WERI-Rb-1 (cell line): ENCODE results near the gene ARVCF.

Source experiments
- DNase-seq: peaks from one replicate; pipeline ENCODE4 v3.0.0-alpha.2; 2020
- H3K27ac ChIP-seq: fragments of 250-450 bp; sonication (Bioruptor Pico); 2 replicates; pipeline ENCODE4 v1.5.1; 2020; ENCODE audit warnings: mild to moderate bottlenecking, moderate library complexity
- H3K27me3 ChIP-seq: fragments of 250-450 bp; sonication (Bioruptor Pico); 2 replicates; pipeline ENCODE4 v1.5.1; 2021; ENCODE audit warnings: mild to moderate bottlenecking, low read depth, moderate library complexity; ENCODE audit not compliant: insufficient read depth, severe bottlenecking
- H3K36me3 ChIP-seq: fragments of 250-450 bp; sonication (Bioruptor Pico); 2 replicates; pipeline ENCODE4 v1.5.1; 2020; ENCODE audit warnings: mild to moderate bottlenecking, moderate library complexity
- H3K4me3 ChIP-seq: 2 replicates; pipeline ENCODE4 v1.5.1; 2011; ENCODE audit warnings: low read depth, mild to moderate bottlenecking, control low read depth, low read length
- H3K9me3 ChIP-seq: fragments of 250-450 bp; sonication (Bioruptor Pico); 2 replicates; pipeline ENCODE4 v1.5.1; 2021; ENCODE audit warnings: mild to moderate bottlenecking, moderate library complexity; ENCODE audit not compliant: severe bottlenecking
- CTCF ChIP-seq: IDR thresholded peaks from 2 replicates; pipeline ENCODE4 v1.5.1; 2011; ENCODE audit warnings: low read depth, mild to moderate bottlenecking, control low read depth, inconsistent platforms, low read length

ARVCF gene

GRCh38 chr22:20016734-20017621 lies at the start of gene ARVCF:
Gene ARVCF (minus strand): TSS chr22:20016823. CDS start chr22:19990794, 26,029 bp downstream.
- TF ChIP-seq CTCF, result no peak
- no peaks in the 10 kb centered on the region for H3K9me3 ChIP-seq
- DNase-seq, result peak; percentile 91
- H3K27ac ChIP-seq, result peak within 1 kb of the TSS; percentile 35
- peaks cover 3% of the 10 kb centered on the region; the same call in 1 of the 2 replicates for H3K36me3 ChIP-seq
- H3K27me3 ChIP-seq, result peaks cover 4% of the 10 kb centered on the region
- H3K4me3 ChIP-seq, result peak within 1 kb of the TSS; percentile 65

- no peak for TF ChIP-seq CTCF
- no peaks in the 10 kb centered on the region; the same call in 1 of the 2 replicates for H3K36me3 ChIP-seq
- H3K4me3 ChIP-seq, result no peak overlapping the region
- no peak for DNase-seq
- no peaks in the 10 kb centered on the region for H3K9me3 ChIP-seq
- H3K27me3 ChIP-seq, result no peaks in the 10 kb centered on the region
- no peak overlapping the region for H3K27ac ChIP-seq
Observed at GRCh38 chr22:20065896-20066616, 49.4 kb upstream of the ARVCF start.

GRCh38 chr22:20064545-20065262 lies 48.1 kb upstream of the ARVCF start:
- Histone ChIP-seq H3K27ac (no peak overlapping the region), H3K27me3 (no peaks in the 10 kb centered on the region), H3K4me3 (no peak overlapping the region), H3K36me3 (no peaks in the 10 kb centered on the region; the same call in 1 of the 2 replicates), H3K9me3 (no peaks in the 10 kb centered on the region)
- DNase-seq, result no peak
- no peak for TF ChIP-seq CTCF

GRCh38 chr22:20064140-20064480 lies 47.5 kb upstream of the ARVCF start:
- no peak for DNase-seq
- no peaks in the 10 kb centered on the region for H3K9me3 ChIP-seq
- no peak overlapping the region for H3K27ac ChIP-seq
- H3K4me3 ChIP-seq, result no peak overlapping the region
- TF ChIP-seq CTCF, result no peak
- no peaks in the 10 kb centered on the region; the same call in 1 of the 2 replicates for H3K36me3 ChIP-seq
- no peaks in the 10 kb centered on the region for H3K27me3 ChIP-seq

- DNase-seq, result no peak
- Histone ChIP-seq H3K27ac (no peak overlapping the region), H3K27me3 (no peaks in the 10 kb centered on the region), H3K36me3 (no peaks in the 10 kb centered on the region; the same call in 1 of the 2 replicates), H3K9me3 (no peaks in the 10 kb centered on the region), H3K4me3 (no peak overlapping the region)
- 0 out of 2 replicates have a peak, but pooled peaks have one; percentile 4 for TF ChIP-seq CTCF
Observed at GRCh38 chr22:20063271-20064139, 46.9 kb upstream of the ARVCF start.
